Measurements from ENCODE around the gene CAMK4. TPM values are rescaled to one million over a fixed set of nuclear protein-coding genes. Genes with fewer than 3 reads are reported as not detected.

CAMK4 gene
- total and polyA plus RNA-seq, 2 of the 8 experiments (the other 6 are each of a cell fraction or from before 2014, with no cell fraction given): 1.8 to 8.3 TPM

DNA sequence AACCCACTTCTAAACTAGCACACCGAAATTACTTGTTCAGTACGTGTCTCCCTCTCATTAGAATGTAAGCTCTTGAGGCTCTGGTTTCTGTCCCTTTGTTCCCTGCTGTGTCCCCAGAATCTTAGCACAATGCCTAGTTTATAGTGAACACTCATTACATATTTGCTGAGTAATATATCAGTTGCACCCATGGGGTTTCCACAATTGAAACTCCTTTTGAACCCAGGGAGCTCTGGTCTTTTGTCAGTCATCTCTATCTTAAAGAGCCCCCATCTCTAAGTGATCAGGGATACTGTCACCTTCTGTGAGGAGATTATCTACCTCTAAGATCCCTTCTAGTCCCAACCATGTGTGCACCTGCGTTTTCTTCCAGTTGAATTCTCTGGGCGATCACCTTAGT is 12.8 kb downstream of the CAMK4 start:
- Histone ChIP-seq H3K4me3 (ENCODE audit: extremely low read depth in 1 of 4, insufficient read depth in 2 of 4, low read depth in 3 of 4, low read length in 4 of 4) (no peak overlapping the region), H3K9me3 (ENCODE audit: insufficient read depth in 2 of 2, low read depth in 1 of 2, low read length in 1 of 2) (no peaks in the 10 kb centered on the region), H3K18ac (ENCODE audit: extremely low read depth, low read length) (no peak overlapping the region), H2AFZ (ENCODE audit: low read length) (no peak overlapping the region), H2BK120ac (replicated peaks; ENCODE audit: low read depth, low read length) (no peak overlapping the region), H3K4ac (replicated peaks; ENCODE audit: insufficient read length, low read depth, low read length) (no peak overlapping the region), H4K5ac (ENCODE audit: insufficient read length, low read depth, low read length) (no peak overlapping the region), H3K36me3 (ENCODE audit: control insufficient read depth in 2 of 4, insufficient read depth in 4 of 4, low read length in 3 of 4) (no peaks in the 10 kb centered on the region), H3K4me2 (ENCODE audit: insufficient read depth in 1 of 2, low read depth in 2 of 2, low read length in 2 of 2) (no peak overlapping the region), H4K8ac (ENCODE audit: extremely low read depth, insufficient read depth, low read length) (no peak overlapping the region), H2BK20ac (ENCODE audit: low read length) (no peak overlapping the region), H3K27ac (ENCODE audit: low read depth, low read length) (no peak overlapping the region), H3K79me1 (ENCODE audit: low read depth, low read length) (no peaks in the 10 kb centered on the region), H3K23me2 (ENCODE audit: low read depth, low read length) (no peaks in the 10 kb centered on the region), H2BK15ac (ENCODE audit: low read length) (no peak overlapping the region), H3K14ac (ENCODE audit: insufficient read length) (no peak overlapping the region), H3K27me3 (replicated peaks in 1 of 4; ENCODE audit: control insufficient read depth in 3 of 4, extremely low read depth in 1 of 4, insufficient read depth in 3 of 4, low read length in 3 of 4) (no peaks in the 10 kb centered on the region), H2AK5ac (ENCODE audit: low read depth, low read length) (no peak overlapping the region), H3K56ac (replicated peaks; ENCODE audit: insufficient read length, low read depth, low read length) (no peak overlapping the region), H2BK12ac (ENCODE audit: low read depth, low read length) (no peak overlapping the region), H3K23ac (ENCODE audit: insufficient read length) (no peak overlapping the region), H4K91ac (replicated peaks; ENCODE audit: insufficient read length, low read length) (no peak overlapping the region), H3K79me2 (ENCODE audit: control insufficient read depth in 1 of 2, insufficient read depth in 2 of 2, low read length in 2 of 2) (no peaks in the 10 kb centered on the region), H3K4me1 (replicated peaks in 1 of 4; ENCODE audit: control insufficient read depth in 3 of 4, insufficient read depth in 4 of 4, low read length in 3 of 4) (no peaks in the 10 kb centered on the region), H4K20me1 (replicated peaks in 1 of 2; ENCODE audit: control insufficient read depth in 1 of 2, insufficient read depth in 2 of 2, low read length in 2 of 2) (no peaks in the 10 kb centered on the region), H3K9ac (replicated peaks in 1 of 4; ENCODE audit: extremely low read depth in 1 of 4, low read depth in 3 of 4, low read length in 3 of 4) (no peak overlapping the region), H2BK5ac (ENCODE audit: low read depth, low read length) (no peak overlapping the region)
- DNase-seq (ENCODE audit: low read depth in 1 of 2, low spot score in 2 of 2) (no peak), FAIRE-seq (no peak)
- ChIA-PET CTCF (ENCODE audit: partially characterized antibody) (interaction anchor here (1.0 to 1.9 kb wide), 4 partner anchors 10 to 66 kb away, joined by 3 to 8 read pairs (median 4); no protein-coding TSS in a partner anchor), POLR2A (ENCODE audit: partially characterized antibody) (no interaction called here)
- TF ChIP-seq NRF1 (IDR thresholded peaks at IDR 0.05; ENCODE audit: low read depth, low read length) (no peak), RFX5 (IDR thresholded peaks at IDR 0.05; ENCODE audit: borderline replicate concordance, low read depth, low read length) (no peak), CREB1 (IDR thresholded peaks at IDR 0.05) (no peak), GTF2F1 (IDR thresholded peaks at IDR 0.05; ENCODE audit: borderline replicate concordance, low read depth, low read length) (no peak)
- TF ChIP-seq, protein P1, sequence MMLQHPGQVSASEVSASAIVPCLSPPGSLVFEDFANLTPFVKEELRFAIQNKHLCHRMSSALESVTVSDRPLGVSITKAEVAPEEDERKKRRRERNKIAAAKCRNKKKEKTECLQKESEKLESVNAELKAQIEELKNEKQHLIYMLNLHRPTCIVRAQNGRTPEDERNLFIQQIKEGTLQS (IDR thresholded peaks at IDR 0.05; ENCODE audit: insufficient read depth, low read depth, low read length): no peak
- TF ChIP-seq, protein P2, sequence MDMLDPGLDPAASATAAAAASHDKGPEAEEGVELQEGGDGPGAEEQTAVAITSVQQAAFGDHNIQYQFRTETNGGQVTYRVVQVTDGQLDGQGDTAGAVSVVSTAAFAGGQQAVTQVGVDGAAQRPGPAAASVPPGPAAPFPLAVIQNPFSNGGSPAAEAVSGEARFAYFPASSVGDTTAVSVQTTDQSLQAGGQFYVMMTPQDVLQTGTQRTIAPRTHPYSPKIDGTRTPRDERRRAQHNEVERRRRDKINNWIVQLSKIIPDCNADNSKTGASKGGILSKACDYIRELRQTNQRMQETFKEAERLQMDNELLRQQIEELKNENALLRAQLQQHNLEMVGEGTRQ (IDR thresholded peaks at IDR 0.05; ENCODE audit: low read length): no peak
- TF ChIP-seq, protein P3, sequence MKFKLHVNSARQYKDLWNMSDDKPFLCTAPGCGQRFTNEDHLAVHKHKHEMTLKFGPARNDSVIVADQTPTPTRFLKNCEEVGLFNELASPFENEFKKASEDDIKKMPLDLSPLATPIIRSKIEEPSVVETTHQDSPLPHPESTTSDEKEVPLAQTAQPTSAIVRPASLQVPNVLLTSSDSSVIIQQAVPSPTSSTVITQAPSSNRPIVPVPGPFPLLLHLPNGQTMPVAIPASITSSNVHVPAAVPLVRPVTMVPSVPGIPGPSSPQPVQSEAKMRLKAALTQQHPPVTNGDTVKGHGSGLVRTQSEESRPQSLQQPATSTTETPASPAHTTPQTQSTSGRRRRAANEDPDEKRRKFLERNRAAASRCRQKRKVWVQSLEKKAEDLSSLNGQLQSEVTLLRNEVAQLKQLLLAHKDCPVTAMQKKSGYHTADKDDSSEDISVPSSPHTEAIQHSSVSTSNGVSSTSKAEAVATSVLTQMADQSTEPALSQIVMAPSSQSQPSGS (IDR thresholded peaks at IDR 0.05; ENCODE audit: low read length): no peak
- WGBS, 2 experiments (ENCODE audit: extremely low coverage in 1 of 2, insufficient coverage in 1 of 2, insufficient read length in 1 of 2, insufficient replicate concordance in 2 of 2, low coverage in 1 of 2, low lambda C conversion rate in 2 of 2, missing lambda C conversion rate in 1 of 2): 78% methylated on average over 4 of the region's 4 CpGs; no CpG with 5 or more reads in 1 of the 2 experiments

Measured in H1 (cell line).